Activated CD8-positive, alpha-beta T cell treated with anti-CD3 and anti-CD28 coated beads for 36 hours (primary cell): Measurements from ENCODE around the gene TRMT44. TPM values are rescaled to one million over a fixed set of nuclear protein-coding genes. Genes with fewer than 3 reads are reported as not detected.
A peak's percentile ranks its signal among the peaks of the same experiment; 100 is the strongest.
"Not testable (repeated sequence)": the region's sequence is repeated elsewhere in the genome, so short reads cannot be mapped to it uniquely, and the experiment has no call there.

Source experiments
- ATAC-seq: fragments of 200-7000 bp; cut with Tn5 transposase; one replicate; pipeline ENCODE4 v1.10.0; 2021; ENCODE audit warnings: mild to moderate bottlenecking, moderate library complexity
- CTCF ChIA-PET: fragments of 350-600 bp; sonication (Branson Sonifier 250); formaldehyde crosslinking; loops from one replicate; lab custom pipeline; 2021; ENCODE audit warnings: antibody characterized with exemption; lab: Charles Lee
- POLR2A ChIA-PET: fragments of 350-600 bp; sonication (Branson Sonifier 250); formaldehyde crosslinking; loops from one replicate; lab custom pipeline; 2021; ENCODE audit warnings: antibody characterized with exemption; lab: Charles Lee
- DNase-seq: peaks from one replicate; pipeline ENCODE4 v3.0.0-alpha.2; 2020
- H3K27ac Mint-ChIP-seq: one replicate; pipeline ENCODE4 v1.8.0; 2021; ENCODE audit warnings: mild to moderate bottlenecking, mixed read lengths
- H3K27me3 Mint-ChIP-seq: one replicate; pipeline ENCODE4 v1.8.0; 2021; ENCODE audit warnings: mixed read lengths
- H3K36me3 Mint-ChIP-seq: one replicate; pipeline ENCODE4 v1.8.0; 2021; ENCODE audit warnings: low read depth, mixed read lengths
- H3K4me1 Mint-ChIP-seq: one replicate; pipeline ENCODE4 v1.8.0; 2021; ENCODE audit warnings: low read depth, mixed read lengths
- H3K4me3 Mint-ChIP-seq: one replicate; pipeline ENCODE4 v1.8.0; 2021; ENCODE audit warnings: mild to moderate bottlenecking, moderate library complexity, mixed read lengths
- H3K9me3 Mint-ChIP-seq: one replicate; pipeline ENCODE4 v1.8.0; 2021; ENCODE audit warnings: mixed read lengths
- CTCF ChIP-seq: fragments of 200-600 bp; IDR thresholded peaks from one replicate; pipeline ENCODE4 v1.8.0; 2022; ENCODE audit warnings: antibody characterized with exemption, mild to moderate bottlenecking
- intact Hi-C: fragments of 100-400 bp; cut with micrococcal nuclease; formaldehyde crosslinking; loops from one replicate; pipeline ENCODE4 v1.10.0; 2022
- total RNA-seq, 2 experiments: library from RNA; stranded (reverse); gene quantifications; one replicate each; pipeline ENCODE4 v1.2.3, GENCODE V29; 2021

Gene TRMT44
- total RNA-seq, 2 experiments from 2014 or later: 25.5 to 26.3 TPM

- TF ChIP-seq CTCF: no peak
- DNase-seq (no peak), ATAC-seq (no peak)
- ChIA-PET CTCF (interaction anchor here (1.5 kb wide), 1 partner anchor 138 kb away, joined by 4 read pairs; no protein-coding TSS in a partner anchor), POLR2A (no interaction called here)
- intact Hi-C loops: loop anchor here (10.0 kb wide), 1 partner anchor 231 kb away; no protein-coding TSS in a partner anchor
- no peak overlapping the region for H3K27ac Mint-ChIP-seq
- H3K4me1 Mint-ChIP-seq: peaks cover 6% of the 10 kb centered on the region
- no peaks in the 10 kb centered on the region for H3K9me3 Mint-ChIP-seq
- peaks cover 15% of the 10 kb centered on the region for H3K36me3 Mint-ChIP-seq
- no peaks in the 10 kb centered on the region for H3K27me3 Mint-ChIP-seq
- no peak overlapping the region for H3K4me3 Mint-ChIP-seq
Observed at GRCh38 chr4:8405516-8405875, 35.1 kb upstream of the TRMT44 start.

- H3K27me3 Mint-ChIP-seq, H3K9me3 Mint-ChIP-seq, H3K4me1 Mint-ChIP-seq, ATAC-seq, POLR2A ChIA-PET, H3K27ac Mint-ChIP-seq, H3K4me3 Mint-ChIP-seq: not testable (repeated sequence)
- CTCF ChIA-PET: interaction anchor here (2.3 to 2.9 kb wide), 2 partner anchors 164 to 230 kb away, joined by 10 to 12 read pairs; no protein-coding TSS in a partner anchor
- DNase-seq: peak; percentile 37
- intact Hi-C loops: loop anchor here (10.0 kb wide), 1 partner anchor 232 kb away; no protein-coding TSS in a partner anchor
- peaks cover 17% of the 10 kb centered on the region for H3K36me3 Mint-ChIP-seq
- TF ChIP-seq CTCF: peak; percentile 41
Observed at GRCh38 chr4:8406887-8407286, 33.7 kb upstream of the TRMT44 start.

- ChIA-PET POLR2A (no interaction called here), CTCF (interaction anchor here (2.3 to 2.9 kb wide), 2 partner anchors 165 to 231 kb away, joined by 10 to 12 read pairs; no protein-coding TSS in a partner anchor)
- Mint-ChIP-seq H3K36me3 (peaks cover 20% of the 10 kb centered on the region), H3K4me1 (peaks cover 6% of the 10 kb centered on the region), H3K27ac (no peak overlapping the region), H3K9me3 (no peaks in the 10 kb centered on the region), H3K4me3 (no peak overlapping the region), H3K27me3 (no peaks in the 10 kb centered on the region)
- no peak for ATAC-seq
- DNase-seq: no peak
- TF ChIP-seq CTCF: no peak
- intact Hi-C loops: loop anchor here (10.0 kb wide), 1 partner anchor 233 kb away; no protein-coding TSS in a partner anchor
Observed at GRCh38 chr4:8407316-8407715, 33.3 kb upstream of the TRMT44 start.

GRCh38 chr4:8407756-8408155 is 32.8 kb upstream of the TRMT44 start:
- Mint-ChIP-seq H3K9me3 (no peaks in the 10 kb centered on the region), H3K4me1 (peaks cover 6% of the 10 kb centered on the region), H3K4me3 (no peak overlapping the region), H3K27me3 (no peaks in the 10 kb centered on the region), H3K36me3 (peaks cover 21% of the 10 kb centered on the region), H3K27ac (no peak overlapping the region)
- CTCF ChIA-PET: interaction anchor here (1.6 to 2.9 kb wide), 3 partner anchors 165 to 231 kb away, joined by 4 to 12 read pairs (median 10); no protein-coding TSS in a partner anchor
- no peak for DNase-seq
- TF ChIP-seq CTCF: no peak
- POLR2A ChIA-PET: no interaction called here
- intact Hi-C loops: loop anchor here (10.0 kb wide), 1 partner anchor 233 kb away; no protein-coding TSS in a partner anchor
- no peak for ATAC-seq

GRCh38 chr4:8409264-8410065 is 31.1 kb upstream of the TRMT44 start:
- H3K4me3 Mint-ChIP-seq: no peak overlapping the region

More at GRCh38 chr4:8409264-8410065, 31.1 kb upstream of the TRMT44 start:
- DNase-seq (peak; percentile 58), ATAC-seq (peak; percentile 82)
- ChIA-PET CTCF (interaction anchor here (1.6 to 2.9 kb wide), 3 partner anchors 167 to 233 kb away, joined by 4 to 12 read pairs (median 10); no protein-coding TSS in a partner anchor), POLR2A (no interaction called here)
- no peak for TF ChIP-seq CTCF
- H3K27ac Mint-ChIP-seq: no peak overlapping the region
- peaks cover 16% of the 10 kb centered on the region for H3K4me1 Mint-ChIP-seq
- H3K36me3 Mint-ChIP-seq: peaks cover 29% of the 10 kb centered on the region
- H3K27me3 Mint-ChIP-seq: no peaks in the 10 kb centered on the region
- H3K9me3 Mint-ChIP-seq: no peaks in the 10 kb centered on the region
- intact Hi-C loops: loop anchor here (10.0 kb wide), 1 partner anchor 235 kb away; no protein-coding TSS in a partner anchor
